CD4-positive, alpha-beta T cell (primary cell): Measurements from ENCODE around the gene GPC6. TPM values are rescaled to one million over a fixed set of nuclear protein-coding genes. Genes with fewer than 3 reads are reported as not detected.

Experiments used
- ATAC-seq: fragments of 200-7000 bp; cut with Tn5 transposase; one replicate; pipeline ENCODE4 v1.10.0; 2022; ENCODE audit warnings: mild to moderate bottlenecking; ENCODE audit not compliant: poor library complexity
- CTCF ChIA-PET: fragments of 350-600 bp; sonication (Branson Sonifier 250); formaldehyde crosslinking; loops from one replicate; lab custom pipeline; 2021; ENCODE audit warnings: antibody characterized with exemption, inconsistent platforms; lab: Charles Lee
- POLR2A ChIA-PET: fragments of 350-600 bp; sonication (Branson Sonifier 250); formaldehyde crosslinking; loops from one replicate; lab custom pipeline; 2021; ENCODE audit warnings: antibody characterized with exemption, inconsistent platforms; lab: Charles Lee
- DNase-seq, 14 experiments: peaks; one replicate each; pipeline ENCODE4 v3.0.0-alpha.2; 2013 to 2020; ENCODE audit warnings: mixed read lengths in 2 of 14
- H3K27ac ChIP-seq, 2 donors: one replicate each; pipeline versions ENCODE4 v1.5.1 to v1.7.0; 2013; ENCODE audit warnings: low read length in 2 of 2, low read depth in 1 of 2, mild to moderate bottlenecking in 1 of 2
- H3K27me3 ChIP-seq, 2 experiments: 1 replicate in 1 of 2; 2 replicates in 1 of 2; pipeline versions ENCODE4 v1.6.1 to v1.7.0; 2013; ENCODE audit warnings: low read length in 2 of 2, control low read depth in 1 of 2, mild to moderate bottlenecking in 1 of 2, moderate library complexity in 1 of 2; ENCODE audit not compliant: insufficient read depth in 2 of 2, control insufficient read depth in 1 of 2
- H3K36me3 ChIP-seq: one replicate; pipeline ENCODE4 v1.6.1; 2013; ENCODE audit warnings: low read length, control low read depth; ENCODE audit not compliant: insufficient read depth
- H3K4me1 ChIP-seq: one replicate; pipeline ENCODE4 v1.6.1; 2013; ENCODE audit warnings: low read length, control low read depth; ENCODE audit not compliant: insufficient read depth
- H3K4me3 ChIP-seq: one replicate; pipeline ENCODE4 v1.5.1; 2013; ENCODE audit warnings: mild to moderate bottlenecking, low read length, moderate library complexity
- H3K9me3 ChIP-seq, 2 experiments: 1 replicate in 1 of 2; 2 replicates in 1 of 2; pipeline versions ENCODE4 v1.6.1 to v1.7.0; 2013; ENCODE audit warnings: low read length in 2 of 2, mild to moderate bottlenecking in 2 of 2, control low read depth in 1 of 2, moderate library complexity in 1 of 2; ENCODE audit not compliant: control insufficient read depth in 1 of 2, insufficient read depth in 1 of 2
- H3K27ac Mint-ChIP-seq: one replicate; pipeline ENCODE4 v1.8.0; 2020; ENCODE audit warnings: mixed read lengths
- H3K27me3 Mint-ChIP-seq: one replicate; pipeline ENCODE4 v1.8.0; 2021; ENCODE audit warnings: mixed read lengths
- H3K36me3 Mint-ChIP-seq: one replicate; pipeline ENCODE4 v1.8.0; 2021; ENCODE audit warnings: low read depth, mixed read lengths
- H3K4me1 Mint-ChIP-seq: one replicate; pipeline ENCODE4 v1.8.0; 2021; ENCODE audit warnings: low read depth, mixed read lengths
- H3K4me3 Mint-ChIP-seq: one replicate; pipeline ENCODE4 v1.8.0; 2020; ENCODE audit warnings: mild to moderate bottlenecking, mixed read lengths
- H3K9me3 Mint-ChIP-seq: one replicate; pipeline ENCODE4 v1.8.0; 2020; ENCODE audit warnings: mixed read lengths
- intact Hi-C, 2 experiments: fragments of 100-400 bp; cut with DNase I in 1 of 2; cut with micrococcal nuclease in 1 of 2; formaldehyde crosslinking; loops; one replicate each; pipeline versions ENCODE4 v1.15.1 to v1.9.0; 2023 to 2025; cut with DNase I, micrococcal nuclease
- total RNA-seq, 174 experiments: library from RNA in 2 of 174; stranded (reverse) in 2 of 174; gene quantifications; one replicate each; pipeline ENCODE4 v1.2.3 and lab custom pipeline; 2021 to 2026
- TF ChIP-seq, protein P1 (sequence below): fragments of 200-600 bp; IDR thresholded peaks from one replicate; pipeline ENCODE4 v1.8.0; 2022; ENCODE audit warnings: antibody characterized with exemption, mild to moderate bottlenecking

Gene GPC6
- total RNA-seq, 2 experiments from 2014 or later: not detected

DNA sequence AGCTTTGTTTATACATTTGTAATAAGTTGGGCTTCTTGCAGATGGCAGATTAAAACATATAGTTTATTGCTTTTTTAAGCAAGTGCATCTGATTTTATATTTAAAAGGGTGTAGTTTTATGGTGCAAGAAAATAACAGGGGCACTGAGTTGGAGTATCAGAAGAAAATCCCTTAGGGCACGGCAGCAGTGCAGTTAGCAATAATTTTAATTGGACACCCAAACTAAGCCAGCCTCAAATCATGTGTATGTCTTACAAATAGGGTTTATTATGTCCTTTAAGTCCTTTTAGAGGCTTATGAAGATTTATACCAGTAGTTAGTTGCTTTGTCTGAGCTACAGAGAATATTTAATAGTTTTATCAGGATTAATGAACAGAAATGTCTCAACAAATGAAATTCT is 57.5 kb downstream of the GPC6 start:
- no peaks in the 10 kb centered on the region for H3K36me3 ChIP-seq
- no peak for DNase-seq
- no peaks in the 10 kb centered on the region for H3K27me3 ChIP-seq
- no peaks in the 10 kb centered on the region for H3K9me3 ChIP-seq
- ChIA-PET POLR2A (no interaction called here), CTCF (no interaction called here)
- no peaks in the 10 kb centered on the region for H3K27me3 Mint-ChIP-seq
- no peak overlapping the region for H3K27ac Mint-ChIP-seq
- no peak for ATAC-seq
- no peaks in the 10 kb centered on the region for H3K36me3 Mint-ChIP-seq
- TF ChIP-seq, protein P1, sequence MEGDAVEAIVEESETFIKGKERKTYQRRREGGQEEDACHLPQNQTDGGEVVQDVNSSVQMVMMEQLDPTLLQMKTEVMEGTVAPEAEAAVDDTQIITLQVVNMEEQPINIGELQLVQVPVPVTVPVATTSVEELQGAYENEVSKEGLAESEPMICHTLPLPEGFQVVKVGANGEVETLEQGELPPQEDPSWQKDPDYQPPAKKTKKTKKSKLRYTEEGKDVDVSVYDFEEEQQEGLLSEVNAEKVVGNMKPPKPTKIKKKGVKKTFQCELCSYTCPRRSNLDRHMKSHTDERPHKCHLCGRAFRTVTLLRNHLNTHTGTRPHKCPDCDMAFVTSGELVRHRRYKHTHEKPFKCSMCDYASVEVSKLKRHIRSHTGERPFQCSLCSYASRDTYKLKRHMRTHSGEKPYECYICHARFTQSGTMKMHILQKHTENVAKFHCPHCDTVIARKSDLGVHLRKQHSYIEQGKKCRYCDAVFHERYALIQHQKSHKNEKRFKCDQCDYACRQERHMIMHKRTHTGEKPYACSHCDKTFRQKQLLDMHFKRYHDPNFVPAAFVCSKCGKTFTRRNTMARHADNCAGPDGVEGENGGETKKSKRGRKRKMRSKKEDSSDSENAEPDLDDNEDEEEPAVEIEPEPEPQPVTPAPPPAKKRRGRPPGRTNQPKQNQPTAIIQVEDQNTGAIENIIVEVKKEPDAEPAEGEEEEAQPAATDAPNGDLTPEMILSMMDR: no peak
- intact Hi-C loops: no loop called here
- no peak overlapping the region for H3K4me3 Mint-ChIP-seq
- H3K4me3 ChIP-seq: no peak overlapping the region
- H3K4me1 Mint-ChIP-seq: no peaks in the 10 kb centered on the region
- H3K4me1 ChIP-seq: no peaks in the 10 kb centered on the region
- H3K27ac ChIP-seq: no peak overlapping the region
- no peaks in the 10 kb centered on the region for H3K9me3 Mint-ChIP-seq

DNA sequence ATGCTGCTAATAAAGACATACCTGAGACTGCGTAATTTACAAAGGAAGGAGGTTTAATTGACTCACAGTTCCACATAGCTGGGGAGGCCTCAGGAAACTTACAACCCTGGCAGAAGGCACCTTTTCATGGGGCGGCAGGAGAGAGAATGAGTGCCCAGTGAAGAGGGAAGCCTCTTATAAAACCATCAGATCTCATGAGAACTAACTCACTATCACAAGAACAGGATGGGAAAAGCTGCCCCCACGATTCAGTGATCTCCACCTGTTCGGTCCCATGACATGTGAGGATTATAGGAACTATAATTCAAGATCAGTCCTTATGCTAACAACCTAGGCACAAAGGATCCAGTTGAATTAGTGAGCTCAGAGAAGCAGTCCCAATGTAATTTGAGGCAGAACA is 59.4 kb downstream of the GPC6 start:
- intact Hi-C loops: no loop called here

DNA sequence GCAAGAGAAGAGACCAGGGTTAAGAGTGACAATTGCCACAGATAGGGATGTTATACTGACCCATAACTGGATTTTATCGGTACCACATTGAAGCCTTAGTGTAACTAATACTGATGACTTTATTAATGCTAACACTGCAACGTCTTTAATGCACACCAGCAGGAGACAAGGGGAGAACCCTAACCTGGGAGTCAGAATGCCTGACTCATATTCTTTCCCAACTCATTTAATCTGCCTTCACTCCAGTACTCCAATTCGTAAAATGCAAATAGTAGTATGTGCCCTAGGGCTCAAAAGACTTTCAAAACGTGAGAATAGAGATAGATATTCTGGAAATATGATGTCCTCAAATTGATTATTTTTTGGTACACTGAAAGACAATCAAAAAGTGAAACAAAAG is 62.4 kb downstream of the GPC6 start:
- no peaks in the 10 kb centered on the region for H3K4me1 ChIP-seq
- H3K27ac ChIP-seq: no peak overlapping the region
- Mint-ChIP-seq H3K36me3 (no peaks in the 10 kb centered on the region), H3K27ac (no peak overlapping the region), H3K27me3 (no peaks in the 10 kb centered on the region), H3K4me1 (no peaks in the 10 kb centered on the region), H3K4me3 (no peak overlapping the region), H3K9me3 (no peaks in the 10 kb centered on the region)
- H3K4me3 ChIP-seq: no peak overlapping the region
- intact Hi-C loops: no loop called here
- no peaks in the 10 kb centered on the region for H3K36me3 ChIP-seq
- no peaks in the 10 kb centered on the region for H3K27me3 ChIP-seq
- CTCF ChIA-PET: no interaction called here
- H3K9me3 ChIP-seq: no peaks in the 10 kb centered on the region
- POLR2A ChIA-PET: no interaction called here
- DNase-seq (no peak), ATAC-seq (no peak)
- TF ChIP-seq, protein P1: no peak

More for the DNA sequence above, 59.4 kb downstream of the GPC6 start:
- H3K9me3 ChIP-seq: no peaks in the 10 kb centered on the region
- POLR2A ChIA-PET: no interaction called here
- no peak overlapping the region for H3K27ac ChIP-seq
- H3K27me3 Mint-ChIP-seq: no peaks in the 10 kb centered on the region
- no peaks in the 10 kb centered on the region for H3K9me3 Mint-ChIP-seq
- no peaks in the 10 kb centered on the region for H3K36me3 ChIP-seq
- CTCF ChIA-PET: interaction anchor here (0.6 kb wide), 1 partner anchor 10 kb away, joined by 3 read pairs; no protein-coding TSS in a partner anchor
- no peak overlapping the region for H3K27ac Mint-ChIP-seq
- ATAC-seq (no peak), DNase-seq (no peak)
- H3K4me1 ChIP-seq: no peaks in the 10 kb centered on the region
- no peaks in the 10 kb centered on the region for H3K27me3 ChIP-seq
- no peaks in the 10 kb centered on the region for H3K4me1 Mint-ChIP-seq
- no peak overlapping the region for H3K4me3 ChIP-seq
- H3K4me3 Mint-ChIP-seq: no peak overlapping the region
- no peaks in the 10 kb centered on the region for H3K36me3 Mint-ChIP-seq
- TF ChIP-seq, protein P1: no peak
